ENCODE measurements around the gene ZNF841. TPM values are rescaled to one million over a fixed set of nuclear protein-coding genes. Genes with fewer than 3 reads are reported as not detected.
"Not testable (repeated sequence)": the region's sequence is repeated elsewhere in the genome, so short reads cannot be mapped to it uniquely, and the experiment has no call there.

Gene ZNF841
- total RNA-seq, 1 experiment from 2014 or later, result 23.3 TPM

DNA sequence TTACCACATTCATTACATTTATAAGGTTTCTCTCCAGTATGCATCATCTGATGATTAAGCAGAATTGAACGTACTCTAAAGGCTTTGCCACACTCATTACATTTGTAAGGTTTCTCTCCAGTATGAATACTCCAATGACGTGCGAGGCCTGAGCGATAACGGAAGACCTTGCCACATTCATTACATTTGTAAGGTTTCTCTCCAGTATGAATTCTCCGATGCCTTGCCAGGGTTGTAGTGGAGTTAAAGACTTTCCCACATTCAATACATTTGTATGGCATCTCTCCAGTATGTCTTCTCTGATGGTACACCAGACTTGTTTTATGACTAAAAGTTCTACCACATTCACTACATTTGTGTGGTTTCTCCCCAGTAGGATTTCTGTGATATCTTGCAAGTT is 30.2 kb downstream of the ZNF841 start:
- H3K18ac ChIP-seq (ENCODE audit: insufficient read length, low read depth, low read length), result no peak overlapping the region
- TF ChIP-seq, protein P1, sequence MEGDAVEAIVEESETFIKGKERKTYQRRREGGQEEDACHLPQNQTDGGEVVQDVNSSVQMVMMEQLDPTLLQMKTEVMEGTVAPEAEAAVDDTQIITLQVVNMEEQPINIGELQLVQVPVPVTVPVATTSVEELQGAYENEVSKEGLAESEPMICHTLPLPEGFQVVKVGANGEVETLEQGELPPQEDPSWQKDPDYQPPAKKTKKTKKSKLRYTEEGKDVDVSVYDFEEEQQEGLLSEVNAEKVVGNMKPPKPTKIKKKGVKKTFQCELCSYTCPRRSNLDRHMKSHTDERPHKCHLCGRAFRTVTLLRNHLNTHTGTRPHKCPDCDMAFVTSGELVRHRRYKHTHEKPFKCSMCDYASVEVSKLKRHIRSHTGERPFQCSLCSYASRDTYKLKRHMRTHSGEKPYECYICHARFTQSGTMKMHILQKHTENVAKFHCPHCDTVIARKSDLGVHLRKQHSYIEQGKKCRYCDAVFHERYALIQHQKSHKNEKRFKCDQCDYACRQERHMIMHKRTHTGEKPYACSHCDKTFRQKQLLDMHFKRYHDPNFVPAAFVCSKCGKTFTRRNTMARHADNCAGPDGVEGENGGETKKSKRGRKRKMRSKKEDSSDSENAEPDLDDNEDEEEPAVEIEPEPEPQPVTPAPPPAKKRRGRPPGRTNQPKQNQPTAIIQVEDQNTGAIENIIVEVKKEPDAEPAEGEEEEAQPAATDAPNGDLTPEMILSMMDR (conservative IDR thresholded peaks at IDR 0.05), result no peak
- no peaks in the 10 kb centered on the region for H3K27me3 ChIP-seq (ENCODE audit: insufficient read depth, low read length)
- no peak overlapping the region for H3K4ac ChIP-seq (ENCODE audit: low read depth, low read length)
- H2BK15ac ChIP-seq (ENCODE audit: low read depth, low read length), result no peak overlapping the region
- no peak overlapping the region for H3K27ac ChIP-seq (ENCODE audit: insufficient read length, low read depth, low read length)
- no peak overlapping the region for H3T11ph ChIP-seq (ENCODE audit: low read length)
- H3K9me3 Mint-ChIP-seq, result peaks cover 88 to 96% of the 10 kb centered on the region in 2 experiments
- no peak overlapping the region for H2BK20ac ChIP-seq (ENCODE audit: low read depth, low read length, poor library complexity, severe bottlenecking)
- H3K14ac ChIP-seq (ENCODE audit: insufficient read depth, low read length), result no peak overlapping the region
- H3K4me3 Mint-ChIP-seq, result no peak overlapping the region
- no peaks in the 10 kb centered on the region for H3K79me2 ChIP-seq (ENCODE audit: insufficient read depth, low read length)
- H3K9me3 ChIP-seq (ENCODE audit: control insufficient read depth, low read depth, low read length), result peaks cover 77% of the 10 kb centered on the region
- WGBS (ENCODE audit: extremely low coverage, insufficient read length, low lambda C conversion rate), result no CpG with 5 or more reads among the region's 6 CpGs
- H4K91ac ChIP-seq (ENCODE audit: insufficient read length, low read depth, low read length), result no peak overlapping the region
- DNase-seq, result no peak
- H4K20me1 ChIP-seq (ENCODE audit: control insufficient read depth, insufficient read depth, insufficient read length), result no peaks in the 10 kb centered on the region
- no peak overlapping the region for H2BK12ac ChIP-seq (ENCODE audit: insufficient read length, low read depth, low read length)
- H2AFZ ChIP-seq (ENCODE audit: low read length), result no peak overlapping the region
- H3K27me3 Mint-ChIP-seq (ENCODE audit: low read depth), result no peaks in the 10 kb centered on the region; the same call in 1 of the 2 replicates
- H3K36me3 Mint-ChIP-seq (ENCODE audit: insufficient read depth in 1 of 3, low read depth in 3 of 3), result peaks cover 80 to 95% (median 91%) of the 10 kb centered on the region in 3 experiments
- no peak overlapping the region for H3K9ac ChIP-seq (ENCODE audit: extremely low read depth, insufficient read length, low read length)
- H2BK120ac ChIP-seq (ENCODE audit: low read depth, low read length, poor library complexity, severe bottlenecking), result no peak overlapping the region
- no peak overlapping the region for H3K56ac ChIP-seq (ENCODE audit: insufficient read length, low read depth, low read length)
- H4K8ac ChIP-seq (replicated peaks; ENCODE audit: insufficient read length, low read depth, low read length), result no peak overlapping the region
- no peak overlapping the region for H3K4me2 ChIP-seq (ENCODE audit: insufficient read depth, insufficient read length, low read length)
- no peaks in the 10 kb centered on the region for H3K23me2 ChIP-seq (ENCODE audit: insufficient read length, low read depth, low read length, poor library complexity, severe bottlenecking)
- H3K27ac Mint-ChIP-seq, result no peak overlapping the region
- H3K79me1 ChIP-seq (ENCODE audit: insufficient read depth, low read depth, low read length, poor library complexity, severe bottlenecking), result no peaks in the 10 kb centered on the region
- H2BK5ac ChIP-seq (ENCODE audit: insufficient read length, low read length), result no peak overlapping the region
- no peaks in the 10 kb centered on the region for H3K4me1 Mint-ChIP-seq
- H4K5ac ChIP-seq (ENCODE audit: insufficient read length, low read depth, low read length), result no peak overlapping the region
- no peak overlapping the region for H3K23ac ChIP-seq (ENCODE audit: insufficient read length, low read depth, low read length)
- H2AK5ac ChIP-seq (ENCODE audit: insufficient read length, low read length), result no peak overlapping the region
- no peaks in the 10 kb centered on the region for H3K4me1 ChIP-seq (ENCODE audit: insufficient read depth, low read length)

DNA sequence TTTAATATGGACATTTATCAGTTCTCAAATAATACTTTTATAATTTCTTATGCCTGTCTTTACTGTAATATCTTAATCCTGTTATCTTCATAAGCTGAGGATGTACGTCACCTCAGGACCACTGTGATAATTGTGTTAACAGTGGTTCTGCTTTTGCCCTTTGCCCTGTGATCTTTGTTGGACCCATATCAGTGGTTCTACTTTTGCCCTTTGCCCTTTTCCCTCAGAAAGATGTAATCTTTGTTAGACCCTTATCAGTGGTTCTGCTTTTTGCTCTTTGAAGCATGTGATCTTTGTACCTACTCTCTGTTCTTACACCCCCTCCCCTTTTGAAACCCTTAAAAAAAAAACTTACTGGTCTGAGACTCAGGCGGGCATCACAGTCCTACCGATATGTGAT is 39.1 kb downstream of the ZNF841 start:
- H3K27ac Mint-ChIP-seq; H2BK15ac ChIP-seq (ENCODE audit: low read depth, low read length); H2BK120ac ChIP-seq (ENCODE audit: low read depth, low read length, poor library complexity, severe bottlenecking); H3K4me3 Mint-ChIP-seq; H3K4me2 ChIP-seq (ENCODE audit: insufficient read depth, insufficient read length, low read length); DNase-seq; H3T11ph ChIP-seq (ENCODE audit: low read length); H3K4me1 ChIP-seq (ENCODE audit: insufficient read depth, low read length); H3K56ac ChIP-seq (ENCODE audit: insufficient read length, low read depth, low read length); H3K9me3 ChIP-seq (ENCODE audit: control insufficient read depth, low read depth, low read length); H3K23me2 ChIP-seq (ENCODE audit: insufficient read length, low read depth, low read length, poor library complexity, severe bottlenecking); H3K79me2 ChIP-seq (ENCODE audit: insufficient read depth, low read length); H4K8ac ChIP-seq (replicated peaks; ENCODE audit: insufficient read length, low read depth, low read length); H2BK20ac ChIP-seq (ENCODE audit: low read depth, low read length, poor library complexity, severe bottlenecking); H3K14ac ChIP-seq (ENCODE audit: insufficient read depth, low read length); H4K91ac ChIP-seq (ENCODE audit: insufficient read length, low read depth, low read length); H3K18ac ChIP-seq (ENCODE audit: insufficient read length, low read depth, low read length); H3K27ac ChIP-seq (ENCODE audit: insufficient read length, low read depth, low read length); H4K5ac ChIP-seq (ENCODE audit: insufficient read length, low read depth, low read length); H4K20me1 ChIP-seq (ENCODE audit: control insufficient read depth, insufficient read depth, insufficient read length); H2AFZ ChIP-seq (ENCODE audit: low read length); H3K9ac ChIP-seq (ENCODE audit: extremely low read depth, insufficient read length, low read length); H3K27me3 Mint-ChIP-seq (ENCODE audit: low read depth); H3K4me1 Mint-ChIP-seq; H3K79me1 ChIP-seq (ENCODE audit: insufficient read depth, low read depth, low read length, poor library complexity, severe bottlenecking); H3K4ac ChIP-seq (ENCODE audit: low read depth, low read length); H3K23ac ChIP-seq (ENCODE audit: insufficient read length, low read depth, low read length); H2BK5ac ChIP-seq (ENCODE audit: insufficient read length, low read length); H2AK5ac ChIP-seq (ENCODE audit: insufficient read length, low read length); H2BK12ac ChIP-seq (ENCODE audit: insufficient read length, low read depth, low read length); H3K27me3 ChIP-seq (ENCODE audit: insufficient read depth, low read length): not testable (repeated sequence)
- peaks cover 24 to 75% (median 39%) of the 10 kb centered on the region in 3 experiments for H3K36me3 Mint-ChIP-seq (ENCODE audit: insufficient read depth in 1 of 3, low read depth in 3 of 3)
- WGBS (ENCODE audit: extremely low coverage, insufficient read length, low lambda C conversion rate), result no CpG with 5 or more reads among the region's 3 CpGs
- peaks cover 76 to 91% of the 10 kb centered on the region in 2 experiments for H3K9me3 Mint-ChIP-seq

All from H9 (cell line).